ENCODE measurements around the gene HYI.

- no peak for TF ChIP-seq POLR2AphosphoS5 (IDR thresholded peaks at IDR 0.05; ENCODE audit: low read depth)
- TF ChIP-seq CTCF (IDR thresholded peaks at IDR 0.05; ENCODE audit: insufficient read depth, low read length): no peak
- TF ChIP-seq GABPA (IDR thresholded peaks at IDR 0.05; ENCODE audit: low read depth): no peak
- TF ChIP-seq SPI1 (IDR thresholded peaks at IDR 0.05; ENCODE audit: borderline replicate concordance, low read depth): no peak
Measured at GRCh38 chr1:43427941-43428340, 25.8 kb downstream of the HYI start.
